H1 (cell line): ENCODE data around the gene TEX29. TPM values are rescaled to one million over a fixed set of nuclear protein-coding genes. Genes with fewer than 3 reads are reported as not detected.

Source experiments
- CTCF ChIA-PET: fragments of 300-600 bp; sonication (Branson Sonifier 250); formaldehyde crosslinking; loops from one replicate; lab custom pipeline; 2021; ENCODE audit not compliant: partially characterized antibody; lab: Charles Lee
- POLR2A ChIA-PET: fragments of 300-600 bp; sonication (Branson Sonifier 250); formaldehyde crosslinking; loops from one replicate; lab custom pipeline; 2021; ENCODE audit warnings: inconsistent platforms; ENCODE audit not compliant: partially characterized antibody; lab: Charles Lee
- DNase-seq, 2 experiments: peaks; one replicate each; pipeline versions ENCODE4 v3.0.0 to v3.0.0-alpha.2; 2010 to 2022; ENCODE audit warnings: low spot score in 2 of 2, low read depth in 1 of 2, mixed read lengths in 1 of 2
- FAIRE-seq: peaks from 2 replicates; lab custom pipeline; 2011; peaks lifted over from hg19 to GRCh38; lab: Jason Lieb, UNC
- H2AFZ ChIP-seq: 2 replicates; pipeline ENCODE4 v1.8.1; 2012; ENCODE audit warnings: low read length, inconsistent platforms
- H2AK5ac ChIP-seq: 2 replicates; pipeline ENCODE4 v1.6.1; 2013; ENCODE audit warnings: low read depth, low read length
- H2BK120ac ChIP-seq: replicated peaks from 2 replicates; pipeline ENCODE3; 2013; ENCODE audit warnings: low read depth, low read length, inconsistent platforms
- H2BK12ac ChIP-seq: 2 replicates; pipeline ENCODE4 v1.6.1; 2013; ENCODE audit warnings: low read depth, low read length
- H2BK15ac ChIP-seq: 2 replicates; pipeline ENCODE4 v1.6.1; 2013; ENCODE audit warnings: low read length
- H2BK20ac ChIP-seq: 2 replicates; pipeline ENCODE4 v1.6.1; 2013; ENCODE audit warnings: low read length
- H2BK5ac ChIP-seq: 2 replicates; pipeline ENCODE4 v1.6.1; 2013; ENCODE audit warnings: low read depth, low read length
- H3K14ac ChIP-seq: 2 replicates; pipeline ENCODE4 v1.6.1; 2013; ENCODE audit warnings: inconsistent platforms; ENCODE audit not compliant: insufficient read length
- H3K18ac ChIP-seq: 2 replicates; pipeline ENCODE4 v1.6.1; 2013; ENCODE audit warnings: low read length; ENCODE audit errors: extremely low read depth
- H3K23ac ChIP-seq: 2 replicates; pipeline ENCODE4 v1.6.1; 2013; ENCODE audit warnings: inconsistent platforms; ENCODE audit not compliant: insufficient read length
- H3K23me2 ChIP-seq: 2 replicates; pipeline ENCODE4 v1.6.1; 2013; ENCODE audit warnings: low read depth, low read length
- H3K27ac ChIP-seq: 2 replicates; pipeline ENCODE4 v1.6.1; 2011; ENCODE audit warnings: low read depth, low read length, inconsistent platforms
- H3K27me3 ChIP-seq, 4 experiments: replicated peaks in 1 of 4; 1 replicate in 1 of 4; 2 replicates in 3 of 4; pipeline versions ENCODE4 v1.6.1 to v1.8.1; 2011 to 2013; ENCODE audit warnings: low read length in 3 of 4, mild to moderate bottlenecking in 3 of 4, inconsistent platforms in 2 of 4, mixed read lengths in 2 of 4, moderate library complexity in 1 of 4; ENCODE audit not compliant: control insufficient read depth in 3 of 4, insufficient read depth in 3 of 4; ENCODE audit errors: extremely low read depth in 1 of 4
- H3K36me3 ChIP-seq, 4 experiments: 2 replicates each; pipeline versions ENCODE4 v1.6.1 to v1.8.1; 2011 to 2013; ENCODE audit warnings: mild to moderate bottlenecking in 4 of 4, low read length in 3 of 4, moderate library complexity in 2 of 4, control low read depth in 1 of 4, inconsistent platforms in 1 of 4; ENCODE audit not compliant: insufficient read depth in 4 of 4, control insufficient read depth in 2 of 4
- H3K4ac ChIP-seq: replicated peaks from 2 replicates; pipeline ENCODE3; 2013; ENCODE audit warnings: low read length, low read depth, mixed read lengths, inconsistent platforms; ENCODE audit not compliant: insufficient read length
- H3K4me1 ChIP-seq, 4 experiments: replicated peaks in 1 of 4; 1 replicate in 1 of 4; 2 replicates in 3 of 4; pipeline versions ENCODE4 v1.6.1 to v1.8.1; 2011 to 2013; ENCODE audit warnings: low read length in 3 of 4, inconsistent platforms in 2 of 4, mixed read lengths in 1 of 4; ENCODE audit not compliant: insufficient read depth in 4 of 4, control insufficient read depth in 3 of 4
- H3K4me2 ChIP-seq, 2 experiments: 2 replicates each; pipeline versions ENCODE4 v1.6.1 to v1.8.1; 2011 to 2013; ENCODE audit warnings: low read depth in 2 of 2, low read length in 2 of 2, control low read depth in 1 of 2, inconsistent platforms in 1 of 2, mild to moderate bottlenecking in 1 of 2; ENCODE audit not compliant: insufficient read depth in 1 of 2
- H3K4me3 ChIP-seq, 4 experiments: fragments of 200-600, 300-600 bp in 1 of 4; sonication (generic), shearing (Covaris generic), sonication (Bioruptor Twin) in 1 of 4; 2 replicates each; pipeline versions ENCODE4 v1.5.1 to v1.8.1; 2011 to 2016; ENCODE audit warnings: low read length in 4 of 4, low read depth in 3 of 4, control low read depth in 2 of 4, inconsistent platforms in 2 of 4, mild to moderate bottlenecking in 2 of 4, mixed read lengths in 1 of 4, moderate library complexity in 1 of 4; ENCODE audit not compliant: insufficient read depth in 2 of 4; ENCODE audit errors: extremely low read depth in 1 of 4
- H3K56ac ChIP-seq: replicated peaks from 2 replicates; pipeline ENCODE3; 2013; ENCODE audit warnings: low read depth, mild to moderate bottlenecking, mixed read lengths, low read length, inconsistent platforms; ENCODE audit not compliant: insufficient read length
- H3K79me1 ChIP-seq: 2 replicates; pipeline ENCODE4 v1.6.1; 2013; ENCODE audit warnings: low read depth, low read length, control low read depth
- H3K79me2 ChIP-seq, 2 experiments: 2 replicates each; pipeline versions ENCODE4 v1.6.1 to v1.8.1; 2012 to 2013; ENCODE audit warnings: low read length in 2 of 2, mild to moderate bottlenecking in 2 of 2, inconsistent platforms in 1 of 2; ENCODE audit not compliant: insufficient read depth in 2 of 2, control insufficient read depth in 1 of 2
- H3K9ac ChIP-seq, 4 experiments: replicated peaks in 1 of 4; 1 replicate in 1 of 4; 2 replicates in 3 of 4; pipeline versions ENCODE4 v1.6.1 to v1.8.1; 2011 to 2013; ENCODE audit warnings: low read depth in 3 of 4, low read length in 3 of 4, control low read depth in 2 of 4, mild to moderate bottlenecking in 2 of 4, moderate library complexity in 2 of 4, inconsistent platforms in 1 of 4; ENCODE audit errors: extremely low read depth in 1 of 4
- H3K9me3 ChIP-seq, 2 experiments: 2 replicates each; pipeline versions ENCODE4 v1.6.1 to v1.8.1; 2012 to 2013; ENCODE audit warnings: mild to moderate bottlenecking in 2 of 2, moderate library complexity in 2 of 2, control low read depth in 1 of 2, inconsistent platforms in 1 of 2, low read depth in 1 of 2, low read length in 1 of 2, mixed read lengths in 1 of 2; ENCODE audit not compliant: insufficient read depth in 2 of 2
- H4K20me1 ChIP-seq, 2 experiments: replicated peaks in 1 of 2; 2 replicates each; pipeline versions ENCODE3 to v1.8.1; 2011 to 2013; ENCODE audit warnings: inconsistent platforms in 2 of 2, low read length in 2 of 2, mild to moderate bottlenecking in 1 of 2; ENCODE audit not compliant: insufficient read depth in 2 of 2, control insufficient read depth in 1 of 2
- H4K5ac ChIP-seq: 2 replicates; pipeline ENCODE4 v1.6.1; 2013; ENCODE audit warnings: low read length, low read depth, mixed read lengths, inconsistent platforms; ENCODE audit not compliant: insufficient read length
- H4K8ac ChIP-seq: 2 replicates; pipeline ENCODE4 v1.8.0; 2013; ENCODE audit warnings: mild to moderate bottlenecking, moderate library complexity, low read length, inconsistent platforms; ENCODE audit not compliant: insufficient read depth; ENCODE audit errors: extremely low read depth
- H4K91ac ChIP-seq: replicated peaks from 2 replicates; pipeline ENCODE3; 2013; ENCODE audit warnings: low read length, mixed read lengths, inconsistent platforms; ENCODE audit not compliant: insufficient read length
- CBX5 ChIP-seq: fragments of 300-800, 300-1000 bp; sonication (generic); IDR thresholded peaks from 2 replicates; pipeline ENCODE4 v1.7.1; 2016; ENCODE audit warnings: antibody characterized with exemption, low read length, low read depth
- CHD1 ChIP-seq: IDR thresholded peaks from 2 replicates; pipeline ENCODE4 v1.6.1; 2012; ENCODE audit warnings: low read depth, low read length, improper control_type of control experiment
- NANOG ChIP-seq: IDR thresholded peaks from 2 replicates; pipeline ENCODE4 v1.6.1; 2011; ENCODE audit warnings: low read length, low read depth, mild to moderate bottlenecking, inconsistent platforms; ENCODE audit not compliant: insufficient read depth, poor library complexity, severe bottlenecking
- SIX5 ChIP-seq: IDR thresholded peaks from 2 replicates; pipeline ENCODE4 v1.6.1; 2011; ENCODE audit warnings: mild to moderate bottlenecking, low read depth, low read length
- SP4 ChIP-seq: IDR thresholded peaks from 2 replicates; pipeline ENCODE4 v1.6.1; 2012; ENCODE audit warnings: low read length, inconsistent platforms
- SUZ12 ChIP-seq: fragments of 200-600 bp; sonication (generic); IDR thresholded peaks from 2 replicates; pipeline ENCODE4 v1.6.1; 2012; ENCODE audit warnings: mild to moderate bottlenecking, inconsistent platforms, low read length, moderate library complexity, mixed read lengths
- TEAD4 ChIP-seq: IDR thresholded peaks from 2 replicates; pipeline ENCODE4 v1.6.1; 2012; ENCODE audit warnings: low read depth, low read length, inconsistent platforms, mixed read lengths
- WGBS, 2 experiments: shearing (Covaris generic) in 1 of 2; methylation state at CpG; one replicate each; pipeline versions ENCODE4 v1.1.6 to v1.1.7; 2013 to 2015; ENCODE audit warnings: low lambda C conversion rate in 2 of 2, mixed read lengths in 2 of 2, inconsistent platforms in 1 of 2, low coverage in 1 of 2, missing lambda C conversion rate in 1 of 2; ENCODE audit not compliant: insufficient replicate concordance in 2 of 2, insufficient coverage in 1 of 2, insufficient read length in 1 of 2; ENCODE audit errors: extremely low coverage in 1 of 2, missing lambda C conversion rate in 1 of 2; 5-methylcytosine and 5-hydroxymethylcytosine counted together
- polyA plus RNA-seq, 7 experiments: library from polyadenylated mRNA; depleted of rRNA in 3 of 7; stranded (reverse) in 5 of 7; unstranded in 2 of 7; fragments of >200 nt in 5 of 7; fragments of 200-250 nt in 2 of 7; gene quantifications; 1 replicate in 5 of 7; 2 replicates in 1 of 7; 4 replicates in 1 of 7; pipeline versions ENCODE4 v1.2.1 to v1.2.3, GENCODE V29; 2011 to 2013; ENCODE audit warnings: missing spikeins in 2 of 7, mixed read lengths in 2 of 7
- total RNA-seq: library from RNA; stranded (reverse); fragmentation: NEBNext Ultra II Directional; extraction: Animal tissue kit (Norgen Biotek cat#: 25700); gene quantifications from 2 replicates; pipeline ENCODE4 v1.2.1, GENCODE V29; 2021

Gene TEX29
- total and polyA plus RNA-seq, 2 of the 8 experiments (the other 6 are each of a cell fraction or from before 2014, with no cell fraction given): 0.08 TPM; not detected in 1

DNA sequence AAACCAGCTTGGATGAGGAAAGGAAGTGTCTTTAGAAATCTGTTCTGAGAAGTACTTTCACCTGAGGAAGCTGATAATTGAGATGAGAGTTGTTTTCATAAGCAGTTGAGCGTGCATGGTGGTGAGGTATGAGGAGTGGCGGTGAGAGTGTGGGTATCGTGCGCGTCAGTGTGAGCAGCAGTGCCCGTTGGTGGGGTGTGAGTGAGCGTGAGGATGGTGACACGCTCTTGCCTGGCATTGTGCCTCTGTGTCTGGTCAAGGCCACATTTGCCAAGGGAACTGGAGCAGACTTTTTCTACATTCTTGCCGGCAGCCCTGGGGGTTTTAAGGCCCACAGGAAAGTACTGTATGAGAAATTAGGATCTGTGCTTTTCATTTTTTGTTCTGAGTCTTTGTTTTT lies 36.5 kb upstream of the TEX29 start:
- Histone ChIP-seq H2BK15ac (no peak overlapping the region), H3K23me2 (0 out of 2 replicates have a peak, but pooled peaks cover 1% of the 10 kb centered on the region), H2BK20ac (no peak overlapping the region), H3K9ac (no peak overlapping the region), H4K91ac (no peak overlapping the region), H4K20me1 (peaks cover 2 to 3% of the 10 kb centered on the region in 2 experiments), H3K79me1 (peaks cover 5% of the 10 kb centered on the region; the same call in 1 of the 2 replicates), H3K23ac (no peak overlapping the region), H4K8ac (no peak overlapping the region), H2BK120ac (no peak overlapping the region), H3K36me3 (peaks cover 25 to 61% (median 48%) of the 10 kb centered on the region in 4 experiments), H3K4me2 (no peak overlapping the region), H3K4ac (no peak overlapping the region), H3K14ac (no peak overlapping the region), H3K4me3 (no peak overlapping the region), H3K56ac (no peak overlapping the region), H2BK5ac (0 out of 2 replicates have a peak overlapping the region, but pooled peaks have one; percentile 10), H3K4me1 (no peaks in the 10 kb centered on the region), H2BK12ac (no peak overlapping the region), H3K9me3 (no peaks in the 10 kb centered on the region), H3K18ac (no peak overlapping the region), H2AFZ (no peak overlapping the region), H3K27me3 (no peaks in the 10 kb centered on the region), H4K5ac (no peak overlapping the region), H3K79me2 (no peaks in the 10 kb centered on the region), H3K27ac (no peak overlapping the region), H2AK5ac (no peak overlapping the region)
- FAIRE-seq (no peak), DNase-seq (no peak)
- TF ChIP-seq SP4 (no peak), SIX5 (no peak), CHD1 (no peak), TEAD4 (no peak), SUZ12 (no peak), CBX5 (no peak), NANOG (no peak)
- WGBS, 2 experiments: 99% methylated on average over 9 of the region's 9 CpGs; no CpG with 5 or more reads in 1 of the 2 experiments
- ChIA-PET CTCF (interaction anchor here (1.1 to 1.5 kb wide), 2 partner anchors 61 to 73 kb away, joined by 3 read pairs; no protein-coding TSS in a partner anchor), POLR2A (no interaction called here)
